Spleen (tissue), 11 donors: Measurements from ENCODE around the gene COG8. TPM values are rescaled to one million over a fixed set of nuclear protein-coding genes. Genes with fewer than 3 reads are reported as not detected.

Source experiments
- DNase-seq: peaks from one replicate; pipeline ENCODE4 v3.0.0-alpha.2; 2020
- H3K27ac ChIP-seq, 8 donors: fragments of 200-600 bp; sonication (generic) in 7 of 8; 1 replicate in 4 of 8; 2 replicates in 4 of 8; pipeline versions ENCODE4 v1.5.0 to v1.8.0; 2016 to 2021; ENCODE audit warnings: inconsistent platforms in 4 of 8, mild to moderate bottlenecking in 4 of 8, moderate library complexity in 1 of 8
- H3K27me3 ChIP-seq, 7 donors: fragments of 200-600 bp; sonication (generic) in 6 of 7; replicated peaks in 1 of 7; 1 replicate in 4 of 7; 2 replicates in 3 of 7; pipeline versions ENCODE4 v1.5.0 to v1.8.0; 2016 to 2021; ENCODE audit warnings: inconsistent platforms in 3 of 7, mild to moderate bottlenecking in 1 of 7
- H3K36me3 ChIP-seq, 6 donors: fragments of 200-600 bp; sonication (generic) in 5 of 6; 1 replicate in 4 of 6; 2 replicates in 2 of 6; pipeline versions ENCODE4 v1.5.0 to v1.8.0; 2016 to 2021; ENCODE audit warnings: inconsistent platforms in 2 of 6
- H3K4me1 ChIP-seq, 6 donors: fragments of 200-600 bp; sonication (generic) in 5 of 6; 1 replicate in 3 of 6; 2 replicates in 3 of 6; pipeline versions ENCODE4 v1.5.0 to v1.8.0; 2016 to 2021; ENCODE audit warnings: inconsistent platforms in 3 of 6
- H3K4me3 ChIP-seq, 8 donors: fragments of 200-600 bp; sonication (generic) in 7 of 8; 1 replicate in 4 of 8; 2 replicates in 4 of 8; pipeline versions ENCODE4 v1.5.0 to v1.8.0; 2016 to 2021; ENCODE audit warnings: inconsistent platforms in 4 of 8, mild to moderate bottlenecking in 4 of 8, moderate library complexity in 2 of 8
- H3K9me3 ChIP-seq, 8 donors: fragments of 200-600 bp; sonication (generic) in 7 of 8; 1 replicate in 4 of 8; 2 replicates in 4 of 8; pipeline versions ENCODE4 v1.5.0 to v1.8.0; 2016 to 2021; ENCODE audit warnings: inconsistent platforms in 4 of 8
- CTCF ChIP-seq, 11 experiments: fragments of 200-600 bp in 7 of 11; fragments of 450-650 bp in 4 of 11; sonication (generic) in 4 of 11; IDR thresholded peaks in 8 of 11; conservative IDR thresholded peaks in 3 of 11; 1 replicate in 7 of 11; 2 replicates in 4 of 11; pipeline versions ENCODE4 v1.4.0 to v1.8.0; 2016 to 2021; ENCODE audit warnings: antibody characterized with exemption in 11 of 11, inconsistent platforms in 4 of 11, mild to moderate bottlenecking in 1 of 11
- POLR2A ChIP-seq, 3 donors: fragments of 450-650 bp; IDR thresholded peaks; one replicate each; pipeline ENCODE4 v1.5.1; 2017; ENCODE audit warnings: antibody characterized with exemption in 3 of 3, mild to moderate bottlenecking in 1 of 3
- POLR2AphosphoS5 ChIP-seq, 3 donors: sonication (generic); formaldehyde crosslinking; IDR thresholded peaks; one replicate each; pipeline ENCODE4 v1.5.1; 2017; ENCODE audit warnings: antibody characterized with exemption in 3 of 3
- WGBS, 5 donors: extraction: QIAGEN DNeasy Blood & Tissue Kit in 3 of 5; methylation state at CpG; one replicate each; pipeline versions ENCODE4 v1.1.5 to v1.1.7; 2013 to 2018; 5-methylcytosine and 5-hydroxymethylcytosine counted together
- intact Hi-C: fragments of 100-400 bp; cut with DNase I; formaldehyde crosslinking; loops from one replicate; pipeline ENCODE4 v1.15.0; 2023; ENCODE audit warnings: low total_unique reads
- polyA plus RNA-seq, 3 donors: library from polyadenylated mRNA; stranded (reverse); fragments of 200-250 nt; gene quantifications; one replicate each; pipeline ENCODE4 v1.2.1, GENCODE V29; 2013
- total RNA-seq, 7 donors: library from RNA; depleted of rRNA in 3 of 7; stranded (reverse); fragments of >200 nt in 3 of 7; fragmentation: NEBNext Ultra II Directional in 4 of 7; extraction: Animal tissue kit (Norgen Biotek cat#: 25700) in 4 of 7; gene quantifications; one replicate each; pipeline versions ENCODE4 v1.1.0 to v1.2.1, GENCODE V29; 2016 to 2021
- donor health status: healthy with polysubstance abuse.
- donor health status: DM: no; HTN: no; CAD: no; lungs with moderate emphysema.
- donor health status: DM: no; HTN: no; CAD: no.
- donor health status: Bipolar disorder and iron deficiency.
- donor health status: healthy.
- donor health status: DM: no; HTN: no; CAD: no.
- donor health status: DM: yes; HTN: yes; CAD: no.

Gene COG8
- total and polyA plus RNA-seq, 10 donors = 13.8 to 54.3 (median 34.5) TPM

GRCh38 chr16:69286941-69287713 lies 52.2 kb downstream of the COG8 start:
- Histone ChIP-seq H3K27me3 (no peaks in the 10 kb centered on the region), H3K27ac (no peak overlapping the region), H3K4me1 (peaks cover 0 to 16% (median 11%) of the 10 kb centered on the region in 6 donors), H3K4me3 (no peak overlapping the region), H3K36me3 (peaks cover 0 to 64% (median 13%) of the 10 kb centered on the region in 6 donors), H3K9me3 (no peaks in the 10 kb centered on the region)
- no peak for DNase-seq
- WGBS, 5 donors = 65 to 74% (median 66%) methylated on average over 13 of the region's 13 CpGs
- TF ChIP-seq POLR2AphosphoS5 (IDR thresholded peaks at IDR 0.05) = no peak
- TF ChIP-seq CTCF (IDR thresholded peaks at IDR 0.05 in 8 of 11, conservative IDR thresholded peaks at IDR 0.05 in 3 of 11) = peak; percentile 31 to 74 (median 57)
- intact Hi-C loops = no loop called here

- Histone ChIP-seq H3K4me1 (peaks cover 0 to 16% (median 11%) of the 10 kb centered on the region in 6 donors), H3K27ac (no peak overlapping the region), H3K4me3 (no peak overlapping the region), H3K9me3 (no peaks in the 10 kb centered on the region), H3K27me3 (no peaks in the 10 kb centered on the region), H3K36me3 (peaks cover 0 to 50% (median 13%) of the 10 kb centered on the region in 6 donors)
- no peak for TF ChIP-seq CTCF (IDR thresholded peaks at IDR 0.05 in 8 of 11, conservative IDR thresholded peaks at IDR 0.05 in 3 of 11)
- TF ChIP-seq POLR2A (IDR thresholded peaks at IDR 0.05) = no peak
- TF ChIP-seq POLR2AphosphoS5 (IDR thresholded peaks at IDR 0.05) = no peak
- WGBS, 5 donors = 86 to 94% (median 91%) methylated on average over 4 of the region's 4 CpGs
- no peak for DNase-seq
- intact Hi-C loops = no loop called here
These were observed 54.1 kb downstream of the COG8 start for GRCh38 chr16:69285240-69285639.

GRCh38 chr16:69283851-69284250 lies 55.5 kb downstream of the COG8 start:
- Histone ChIP-seq H3K27me3 (no peaks in the 10 kb centered on the region), H3K36me3 (peaks cover 0 to 45% (median 13%) of the 10 kb centered on the region in 6 donors), H3K4me3 (no peak overlapping the region), H3K9me3 (no peaks in the 10 kb centered on the region), H3K27ac (no peak overlapping the region), H3K4me1 (peaks cover 0 to 16% (median 11%) of the 10 kb centered on the region in 6 donors)
- 91 to 99% (median 93%) methylated on average over 4 of the region's 4 CpGs for WGBS, 5 donors
- no peak for DNase-seq
- intact Hi-C loops = no loop called here
- TF ChIP-seq CTCF (IDR thresholded peaks at IDR 0.05 in 8 of 11, conservative IDR thresholded peaks at IDR 0.05 in 3 of 11) = no peak
- TF ChIP-seq POLR2AphosphoS5 (IDR thresholded peaks at IDR 0.05) = no peak
- no peak for TF ChIP-seq POLR2A (IDR thresholded peaks at IDR 0.05)

- Histone ChIP-seq H3K36me3 (peaks cover 0 to 19% (median 2%) of the 10 kb centered on the region in 6 donors), H3K27me3 (no peaks in the 10 kb centered on the region), H3K4me3 (no peak overlapping the region), H3K9me3 (no peaks in the 10 kb centered on the region), H3K27ac (no peak overlapping the region), H3K4me1 (peaks cover 0 to 9% (median 0%) of the 10 kb centered on the region in 6 donors)
- TF ChIP-seq POLR2AphosphoS5 (IDR thresholded peaks at IDR 0.05) = no peak
- no peak for TF ChIP-seq POLR2A (IDR thresholded peaks at IDR 0.05)
- TF ChIP-seq CTCF (IDR thresholded peaks at IDR 0.05 in 8 of 11, conservative IDR thresholded peaks at IDR 0.05 in 3 of 11) = no peak
- 33 to 96% (median 88%) methylated on average over 1 of the region's 1 CpG for WGBS, 5 donors
- intact Hi-C loops = no loop called here
- no peak for DNase-seq
These were observed 62.0 kb downstream of the COG8 start for GRCh38 chr16:69277413-69277812.
